Measurements from ENCODE around the gene GIMAP5.

Gene GIMAP5

GRCh38 chr7:150737265-150738055, at the start of gene GIMAP5:
GIMAP5 (plus strand) TSS chr7:150737418; CDS start chr7:150740885, 3,467 bp downstream.
- DNase-seq (ENCODE audit: low spot score), result no peak

DNA sequence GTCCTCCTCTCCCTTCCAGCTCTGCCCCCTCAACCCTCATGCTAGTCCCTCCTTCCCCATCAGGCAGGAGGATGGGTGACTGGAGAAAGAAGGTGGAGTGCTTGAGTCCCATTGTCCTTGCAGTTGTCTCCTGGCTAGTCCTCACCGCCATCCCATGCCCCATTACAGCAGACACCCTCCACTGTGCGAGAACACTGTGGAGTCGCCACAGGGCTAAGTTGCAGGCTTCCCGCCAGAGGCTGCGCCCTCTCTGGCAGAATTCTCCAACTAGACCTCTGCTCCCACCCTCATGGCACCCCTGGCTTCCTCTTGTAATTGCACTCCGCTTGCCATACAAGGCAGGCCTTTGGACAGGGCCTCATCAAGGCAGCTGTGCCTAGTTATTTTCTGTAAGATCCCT, 48.6 kb upstream of the GIMAP5 start:
- no peak for DNase-seq (ENCODE audit: low spot score)

DNA sequence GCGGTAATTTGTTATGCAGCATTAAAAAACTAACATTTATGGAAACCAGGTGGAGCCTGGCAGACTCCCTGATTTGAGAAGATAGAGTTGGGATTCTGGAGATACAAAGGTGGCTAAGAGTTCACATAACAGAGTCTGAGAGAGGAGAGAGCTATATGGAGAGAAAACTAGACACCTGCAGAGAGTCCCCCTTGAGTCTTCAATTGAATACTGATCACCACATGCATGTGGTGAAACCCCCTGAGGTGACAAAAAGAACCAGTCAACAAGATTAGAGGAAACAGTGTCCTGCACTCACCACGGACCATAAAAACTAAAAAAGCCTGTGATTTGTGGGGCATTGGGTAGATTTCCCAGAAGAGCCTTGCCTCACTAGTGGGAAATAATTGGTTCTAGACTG, 41.6 kb upstream of the GIMAP5 start:
- DNase-seq (ENCODE audit: low spot score), result no peak

- DNase-seq (ENCODE audit: low spot score), result no peak
These were observed 34.0 kb upstream of the GIMAP5 start for GRCh38 chr7:150703209-150703608.

GRCh38 chr7:150715293-150715692, 21.9 kb upstream of the GIMAP5 start:
- DNase-seq (ENCODE audit: low spot score), result no peak

GRCh38 chr7:150715738-150716137, 21.5 kb upstream of the GIMAP5 start:
- DNase-seq (ENCODE audit: low spot score), result no peak

DNA sequence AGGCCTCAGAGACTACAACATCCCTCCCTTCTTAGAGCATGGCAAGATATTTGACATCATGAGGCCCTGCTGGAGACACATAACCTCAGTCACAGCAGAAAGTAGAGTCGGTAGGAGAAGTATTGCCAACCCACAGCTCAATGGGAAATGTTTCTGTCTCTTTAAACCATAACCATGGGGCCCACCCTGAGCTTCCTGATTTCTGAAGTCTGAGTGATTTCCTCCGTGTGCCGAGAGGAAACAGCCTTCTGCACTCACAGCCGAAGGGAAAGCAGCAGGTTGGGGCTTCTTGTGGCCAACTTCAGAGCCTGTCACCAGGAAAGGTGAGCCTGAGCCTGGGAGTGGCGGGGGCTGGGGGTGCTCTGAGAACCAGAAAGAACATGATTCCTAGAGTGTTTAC, 20.9 kb upstream of the GIMAP5 start, which contains the start of gene GIMAP1:
GIMAP1 (plus strand) TSS at position 246 of the 400 bp plus-strand sequence. CDS start 2,435 bp downstream, outside the sequence.
- DNase-seq (ENCODE audit: low spot score), result no peak

- no peak for DNase-seq (ENCODE audit: low spot score)
These were observed 20.3 kb upstream of the GIMAP5 start for GRCh38 chr7:150716939-150717338.

DNA sequence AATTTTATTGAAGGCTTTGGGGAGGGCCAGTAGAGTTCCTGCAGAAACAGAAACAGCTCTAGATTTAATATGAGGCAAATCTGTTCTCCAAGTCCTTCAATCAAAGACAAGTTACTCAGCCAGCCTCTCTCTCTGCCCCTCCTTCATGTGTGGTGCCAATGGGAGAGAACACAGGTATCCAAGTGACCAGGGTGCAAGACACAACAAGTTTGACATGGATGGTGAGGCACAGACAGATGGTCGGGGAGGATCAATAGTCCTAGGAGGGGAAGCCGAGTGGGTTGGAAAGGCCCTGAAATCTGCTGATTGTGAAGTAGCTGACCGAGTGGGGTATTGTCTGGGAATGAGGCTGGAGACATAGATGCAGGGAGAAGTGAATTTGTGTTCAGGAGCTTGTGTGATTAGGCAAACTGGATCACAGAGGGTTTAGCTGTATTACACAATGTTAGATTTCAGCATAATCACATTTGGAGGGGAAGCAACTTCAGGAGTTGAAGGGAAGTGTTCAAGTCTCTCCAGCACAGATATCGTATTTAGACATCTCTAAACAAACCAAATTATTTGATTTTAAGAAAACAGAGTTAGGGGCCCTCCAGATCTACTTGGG, 19.3 kb upstream of the GIMAP5 start:
- no peak for DNase-seq (ENCODE audit: low spot score)

DNA sequence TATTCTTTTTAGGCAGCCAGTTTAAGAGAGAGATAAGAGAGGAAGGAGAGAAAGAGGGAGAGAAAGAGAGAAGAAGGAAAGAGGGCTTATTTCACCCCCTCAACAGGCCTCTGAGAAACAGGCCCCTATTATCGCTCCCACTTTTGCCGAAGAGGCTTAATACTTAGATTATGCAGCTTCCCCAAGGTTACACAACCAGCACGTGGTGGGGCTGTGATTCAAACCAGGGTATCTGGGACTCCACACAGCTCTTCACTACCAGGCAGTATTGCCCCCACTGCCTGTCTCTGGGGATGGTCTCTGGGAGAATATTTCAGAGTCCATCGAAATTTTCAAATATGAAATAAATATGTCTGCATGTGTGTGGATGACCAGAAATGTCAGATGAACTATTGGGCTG, 17.8 kb upstream of the GIMAP5 start:
- no peak for DNase-seq (ENCODE audit: low spot score)

GRCh38 chr7:150719960-150720891, 17.0 kb upstream of the GIMAP5 start:
- no peak for DNase-seq (ENCODE audit: low spot score)

DNA sequence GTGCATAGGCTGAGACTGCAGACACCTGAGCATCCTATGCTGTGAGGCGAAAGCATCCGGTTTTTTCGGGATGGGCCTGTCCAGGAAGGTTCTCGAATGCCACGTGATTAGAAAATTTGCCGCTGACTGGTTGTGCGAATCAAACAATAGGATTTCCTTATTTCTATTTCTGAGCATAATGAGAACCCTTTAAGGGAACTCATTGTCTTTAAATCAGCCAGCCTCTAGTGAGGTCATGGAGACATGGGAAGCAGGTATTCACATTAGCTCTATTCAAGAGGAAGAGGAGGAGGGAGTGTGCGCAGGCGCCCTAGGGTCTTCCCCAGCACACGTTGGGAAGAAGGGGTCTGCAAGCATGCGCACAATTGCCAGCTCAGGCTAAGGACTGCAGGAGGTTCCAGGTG, 15.2 kb upstream of the GIMAP5 start:
- DNase-seq (ENCODE audit: low spot score), result no peak

- no peak for DNase-seq (ENCODE audit: low spot score)
These were observed 14.7 kb upstream of the GIMAP5 start for GRCh38 chr7:150722431-150722931.

- no peak for DNase-seq (ENCODE audit: low spot score)
These were observed 13.8 kb upstream of the GIMAP5 start for GRCh38 chr7:150723467-150723866.

DNA sequence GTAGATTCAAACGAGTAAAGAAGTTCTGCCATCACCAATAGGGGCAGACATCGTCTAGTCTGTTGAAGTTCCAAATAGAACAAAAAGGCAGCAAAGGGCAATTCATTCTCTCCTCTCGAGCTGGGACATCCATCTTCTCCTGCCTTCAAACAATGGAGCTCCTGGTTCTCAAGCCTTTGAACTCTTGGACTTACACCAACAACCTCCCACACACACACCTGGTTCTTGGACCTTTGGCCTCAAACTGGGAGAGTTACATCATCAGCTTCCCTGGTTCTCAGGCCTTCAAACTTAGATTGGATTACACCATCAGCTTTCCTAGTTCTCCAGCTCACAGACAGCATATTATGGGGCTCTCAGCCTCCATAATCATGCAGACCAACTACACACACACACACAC, 9.8 kb upstream of the GIMAP5 start:
- peak; percentile 70 for DNase-seq (ENCODE audit: low spot score)

DNA sequence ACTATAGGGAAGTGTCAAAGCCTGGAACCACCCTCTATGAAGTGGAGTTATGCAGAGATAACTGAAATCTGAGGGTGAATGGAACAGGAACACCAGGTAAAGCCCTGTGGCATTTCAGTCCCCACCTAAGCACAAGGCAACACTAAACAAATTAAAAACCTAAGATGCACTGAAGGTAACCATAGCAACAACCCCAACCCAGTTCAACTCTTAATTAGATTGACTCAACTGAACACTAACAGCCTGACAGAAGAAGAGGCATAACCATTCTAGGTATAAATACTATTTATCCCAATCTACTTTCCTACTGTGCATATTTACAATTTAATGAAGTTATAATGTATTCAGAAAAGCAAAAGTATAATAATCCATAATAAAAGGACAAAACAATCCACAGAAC, 9.2 kb upstream of the GIMAP5 start:
- no peak for DNase-seq (ENCODE audit: low spot score)

DNA sequence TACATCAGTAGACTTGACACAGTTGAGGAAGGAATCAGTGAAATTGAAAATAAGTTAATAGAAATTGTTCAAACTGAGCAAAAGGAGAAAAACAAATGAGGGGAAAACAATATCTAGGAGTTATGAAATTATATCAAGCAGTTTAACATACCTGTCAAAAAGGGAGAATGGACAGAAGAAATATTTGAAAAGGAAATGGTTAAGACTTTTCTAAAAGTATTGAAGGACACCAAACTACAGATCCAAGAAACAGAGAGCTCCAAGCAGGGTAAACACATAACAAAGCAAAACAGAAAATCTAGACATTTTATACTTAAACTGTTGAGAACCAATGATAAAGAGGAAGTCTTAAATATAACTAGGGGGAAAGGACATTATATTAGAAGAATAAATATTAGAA, 8.6 kb upstream of the GIMAP5 start:
- no peak for DNase-seq (ENCODE audit: low spot score)

GRCh38 chr7:150731916-150732315, 5.3 kb upstream of the GIMAP5 start:
- no peak for DNase-seq (ENCODE audit: low spot score)

DNA sequence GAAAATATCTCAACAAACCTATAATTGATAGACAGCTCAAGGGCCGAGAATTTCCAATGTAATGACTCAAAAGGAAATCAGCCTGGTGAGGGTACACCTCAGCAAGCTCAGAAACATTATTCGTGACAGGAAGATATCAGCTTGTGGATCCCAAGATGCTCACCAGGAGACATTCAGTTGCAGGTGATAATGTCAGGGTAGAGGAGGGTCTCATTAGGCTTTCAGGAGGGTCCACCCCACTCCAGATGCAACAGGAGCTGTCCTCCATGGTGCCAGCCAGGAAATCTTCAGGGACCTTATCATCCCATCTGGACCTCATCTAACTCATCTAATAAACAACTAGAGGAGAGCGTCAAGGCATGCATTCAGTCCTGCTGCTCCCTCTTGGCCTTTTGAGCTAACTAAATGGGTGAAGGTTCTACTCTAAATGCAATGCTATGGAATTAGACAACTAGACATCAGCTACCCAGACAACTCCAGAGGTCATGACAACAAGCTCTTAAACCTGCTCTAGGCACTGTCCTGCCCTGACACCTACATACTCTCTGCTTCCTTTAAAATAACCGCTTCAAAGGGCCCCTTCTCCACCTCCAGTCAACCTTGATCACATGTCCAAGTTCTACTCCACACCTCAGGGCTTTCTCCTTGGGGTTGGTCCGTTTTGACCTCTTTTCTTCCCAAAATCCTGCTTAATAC, 4.3 kb upstream of the GIMAP5 start:
- DNase-seq (ENCODE audit: low spot score), result no peak

DNA sequence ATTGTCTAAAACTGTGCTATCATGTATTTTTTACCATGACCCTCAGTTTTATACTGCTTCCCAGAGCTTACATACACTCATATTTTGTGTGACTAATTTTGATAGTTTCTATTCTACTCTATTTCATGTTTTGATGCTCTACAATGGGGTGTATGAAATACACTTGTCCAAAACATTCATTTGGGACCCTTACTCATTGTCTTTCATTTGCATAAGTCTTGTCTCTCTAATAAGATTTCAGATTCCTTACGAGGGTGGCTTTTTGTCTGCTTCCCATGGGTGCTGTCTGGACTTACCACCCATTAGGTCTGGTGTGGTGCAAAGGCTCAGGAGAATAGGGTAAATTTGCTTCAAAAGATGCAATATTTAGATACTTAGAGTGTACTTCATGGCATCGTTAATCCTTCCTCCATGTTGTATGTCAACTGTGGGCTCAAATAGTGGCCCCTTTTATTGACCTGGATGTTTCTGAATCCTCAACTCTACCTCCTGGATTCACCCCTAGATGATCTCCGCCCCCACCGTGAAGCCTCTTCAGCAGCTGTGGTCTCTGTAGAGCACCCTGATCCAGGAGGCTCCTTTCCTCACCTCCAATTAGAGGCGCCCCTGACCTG, 3.6 kb upstream of the GIMAP5 start:
- DNase-seq (ENCODE audit: low spot score), result no peak

- DNase-seq (ENCODE audit: low spot score), result no peak
These were observed 3.0 kb upstream of the GIMAP5 start for GRCh38 chr7:150734254-150734653.
